ENCODE measurements around the gene ARL6IP4.

Gene ARL6IP4

GRCh38 chr12:123001464-123001863 is 21.0 kb downstream of the ARL6IP4 start:
- no peak for TF ChIP-seq CTCF (IDR thresholded peaks at IDR 0.05; ENCODE audit: low read depth, low read length)
- in situ Hi-C loops (cut with HindIII; ENCODE audit: low sequenced_read_pairs) = no loop called here
- no peak overlapping the region for H3K4me3 ChIP-seq (ENCODE audit: low read depth, low read length)
- no peak for DNase-seq (ENCODE audit: low read depth, low spot score)

GRCh38 chr12:123003257-123003656 is 22.8 kb downstream of the ARL6IP4 start:
- DNase-seq (ENCODE audit: low read depth, low spot score) = no peak
- H3K4me3 ChIP-seq (ENCODE audit: low read depth, low read length) = no peak overlapping the region
- in situ Hi-C loops (cut with HindIII; ENCODE audit: low sequenced_read_pairs) = no loop called here
- no peak for TF ChIP-seq CTCF (IDR thresholded peaks at IDR 0.05; ENCODE audit: low read depth, low read length)

- DNase-seq (ENCODE audit: low read depth, low spot score) = no peak
- in situ Hi-C loops (cut with HindIII; ENCODE audit: low sequenced_read_pairs) = no loop called here
- no peak for TF ChIP-seq CTCF (IDR thresholded peaks at IDR 0.05; ENCODE audit: low read depth, low read length)
- no peak overlapping the region for H3K4me3 ChIP-seq (ENCODE audit: low read depth, low read length)
These were observed 23.8 kb downstream of the ARL6IP4 start for GRCh38 chr12:123004287-123004686.

GRCh38 chr12:123005081-123005626 is 24.7 kb downstream of the ARL6IP4 start:
- H3K4me3 ChIP-seq (ENCODE audit: low read depth, low read length) = no peak overlapping the region
- in situ Hi-C loops (cut with HindIII; ENCODE audit: low sequenced_read_pairs) = no loop called here
- no peak for DNase-seq (ENCODE audit: low read depth, low spot score)
- no peak for TF ChIP-seq CTCF (IDR thresholded peaks at IDR 0.05; ENCODE audit: low read depth, low read length)

- in situ Hi-C loops (cut with HindIII; ENCODE audit: low sequenced_read_pairs) = no loop called here
- no peak for TF ChIP-seq CTCF (IDR thresholded peaks at IDR 0.05; ENCODE audit: low read depth, low read length)
- DNase-seq (ENCODE audit: low read depth, low spot score) = peak; percentile 15
- no peak overlapping the region for H3K4me3 ChIP-seq (ENCODE audit: low read depth, low read length)
These were observed 26.5 kb downstream of the ARL6IP4 start for GRCh38 chr12:123006977-123007376.

GRCh38 chr12:123010110-123010509 is 29.6 kb downstream of the ARL6IP4 start:
- no peak for DNase-seq (ENCODE audit: low read depth, low spot score)
- in situ Hi-C loops (cut with HindIII; ENCODE audit: low sequenced_read_pairs) = no loop called here
- no peak overlapping the region for H3K4me3 ChIP-seq (ENCODE audit: low read depth, low read length)
- no peak for TF ChIP-seq CTCF (IDR thresholded peaks at IDR 0.05; ENCODE audit: low read depth, low read length)

- no peak for DNase-seq (ENCODE audit: low read depth, low spot score)
- TF ChIP-seq CTCF (IDR thresholded peaks at IDR 0.05; ENCODE audit: low read depth, low read length) = no peak
- in situ Hi-C loops (cut with HindIII; ENCODE audit: low sequenced_read_pairs) = no loop called here
- no peak overlapping the region for H3K4me3 ChIP-seq (ENCODE audit: low read depth, low read length)
These were observed 30.2 kb downstream of the ARL6IP4 start for GRCh38 chr12:123010681-123011080.
